GM19328 (cell line): Measurements from ENCODE around the gene VSX2.
A peak's percentile ranks its signal among the peaks of the same experiment; 100 is the strongest.

Source experiments
- ATAC-seq: cut with Tn5 transposase; IDR thresholded peaks from one replicate; pipeline ENCODE4 v1.9.1; 2021; ENCODE audit warnings: mild to moderate bottlenecking, moderate library complexity; ENCODE audit not compliant: unreplicated experiment

The VSX2 gene

DNA sequence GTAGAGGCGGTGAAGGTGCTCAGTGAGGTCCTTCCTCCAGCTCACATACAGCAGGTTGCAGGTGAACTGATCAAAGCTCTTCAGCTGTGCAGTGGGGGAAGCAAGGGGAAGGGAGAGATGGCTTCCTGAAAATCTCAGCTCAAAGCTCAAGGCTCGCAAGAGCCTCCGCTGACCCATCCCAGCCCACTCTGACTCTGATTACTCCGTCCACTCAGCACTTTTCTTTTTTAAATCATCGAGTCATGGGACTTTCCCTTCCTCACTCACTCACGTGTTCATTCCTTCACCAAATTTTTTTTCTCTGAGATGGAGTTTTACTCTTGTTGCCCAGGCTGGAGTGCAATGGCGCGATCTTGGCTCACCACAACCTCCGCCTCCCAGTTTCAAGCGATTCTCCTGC, 58.7 kb downstream of the VSX2 start:
- ATAC-seq, result no peak

DNA sequence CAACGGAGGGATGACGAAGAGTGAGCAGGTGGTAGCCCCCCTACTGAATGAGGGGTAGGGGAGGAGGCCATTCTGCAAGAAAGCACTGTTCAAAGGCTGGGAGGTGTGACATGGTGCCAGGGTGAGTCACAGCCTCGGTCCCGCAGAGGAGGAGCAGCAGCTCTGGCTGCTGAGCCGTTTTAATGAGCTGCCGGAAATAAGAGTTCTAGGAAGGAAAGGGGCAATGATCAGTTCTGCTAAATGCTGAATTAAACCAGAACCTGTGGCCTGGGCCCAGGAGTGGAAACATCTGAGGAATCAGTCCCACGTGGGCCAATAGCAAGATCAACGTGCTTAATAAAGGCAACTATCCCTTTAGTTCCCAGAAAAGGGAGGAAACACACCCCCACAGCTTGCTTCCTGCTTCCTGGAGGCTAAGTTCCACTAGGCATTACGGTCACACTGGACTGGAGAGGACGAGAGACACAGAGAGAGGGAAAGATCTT, 59.9 kb downstream of the VSX2 start:
- no peak for ATAC-seq

DNA sequence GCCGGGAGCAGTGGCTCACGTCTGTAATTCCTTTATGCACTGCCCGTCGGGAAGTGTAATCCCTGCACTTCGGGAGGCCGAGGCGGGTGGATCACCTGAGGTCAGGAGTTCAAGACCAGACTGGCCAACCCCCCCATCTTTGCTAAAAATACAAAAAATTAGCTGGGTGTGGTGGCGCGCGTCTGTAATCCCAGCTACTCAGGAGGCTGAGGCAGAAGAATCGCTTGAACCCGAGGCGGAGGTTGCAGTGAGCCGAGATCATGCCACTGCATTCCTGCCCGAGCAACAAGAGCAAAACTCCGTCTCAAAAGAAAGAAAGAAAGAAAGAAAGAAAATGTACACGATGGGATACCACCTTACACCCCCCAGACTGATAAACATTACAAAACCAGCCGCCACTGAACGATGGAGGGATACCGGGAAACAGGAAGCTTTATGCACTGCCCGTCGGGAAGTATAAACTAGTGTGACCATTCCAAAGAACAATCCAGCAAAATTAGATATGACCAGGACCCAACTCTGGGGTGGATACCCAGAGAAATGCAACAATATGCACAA, 62.4 kb downstream of the VSX2 start:
- no peak for ATAC-seq

DNA sequence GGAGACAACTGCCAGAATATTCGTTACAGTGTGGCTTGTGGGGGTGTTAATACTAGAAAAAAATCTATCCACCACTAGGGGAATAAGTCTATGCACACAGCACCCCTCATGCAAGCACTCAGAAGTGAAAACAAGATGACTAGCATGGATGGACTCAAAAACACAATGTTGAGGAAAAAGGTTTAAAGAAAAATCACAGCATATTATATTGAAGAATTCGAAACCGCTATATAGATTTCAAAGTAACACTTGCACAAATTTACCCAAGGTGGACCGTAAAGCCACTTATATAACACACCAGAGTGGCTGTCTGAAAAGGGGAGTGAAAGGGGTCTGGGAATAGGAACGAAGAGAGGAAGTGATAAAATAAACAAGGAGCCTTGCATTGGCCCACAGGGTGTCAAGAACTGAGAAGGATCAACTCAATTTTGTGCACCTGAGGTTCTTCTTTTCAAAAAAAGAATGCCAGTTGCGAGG, 62.9 kb downstream of the VSX2 start:
- ATAC-seq, result peak; percentile 5

DNA sequence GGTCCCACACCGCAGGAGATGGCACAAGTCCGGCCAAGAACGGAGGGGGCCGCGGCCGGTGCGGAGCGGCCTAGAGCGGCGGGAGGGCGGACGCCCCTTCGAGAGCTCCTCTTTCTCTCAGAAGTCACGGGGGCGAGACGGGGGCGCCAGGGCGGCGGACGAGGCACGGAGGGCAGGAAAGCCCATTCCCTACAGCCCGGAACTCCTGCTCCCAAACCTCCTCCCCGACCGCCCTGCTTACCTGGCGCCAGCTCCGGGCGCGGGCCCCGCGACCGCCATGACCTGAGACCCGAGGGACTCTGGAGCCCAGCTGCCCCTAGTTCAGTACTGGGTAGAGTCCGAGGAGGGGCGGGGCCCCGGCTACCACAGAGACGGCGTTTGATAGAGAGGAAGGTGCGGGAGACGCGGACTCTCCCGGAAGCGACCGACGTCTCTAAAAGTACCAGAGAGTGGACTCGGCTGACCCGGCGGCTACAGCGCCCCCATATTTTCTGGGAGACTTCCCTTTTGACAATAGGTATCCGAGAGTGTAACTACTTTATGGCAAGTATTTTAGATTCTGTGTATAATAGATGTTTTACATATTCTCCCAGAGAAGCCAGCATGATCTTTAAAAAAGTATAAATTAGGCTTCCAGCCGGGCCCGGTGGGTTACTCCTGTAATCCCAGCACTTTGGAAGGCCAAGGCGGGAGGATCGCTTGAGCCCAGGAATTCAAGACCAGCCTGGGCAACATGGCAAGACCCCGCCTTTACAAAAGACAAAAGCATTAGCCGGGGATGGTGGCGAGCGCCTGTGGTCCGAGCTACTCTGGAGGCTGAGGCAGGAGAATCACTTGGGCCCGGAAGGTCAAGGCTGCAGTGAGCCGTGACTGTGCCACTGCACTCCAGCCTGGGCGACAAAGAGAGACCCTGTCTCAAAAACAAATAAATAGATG, 63.7 kb downstream of the VSX2 start, which contains the start of gene ABCD4:
ABCD4 (minus strand) TSS at position 301 of the 936 bp plus-strand sequence; CDS start at position 279, 22 bp downstream.
- ATAC-seq, result peak; percentile 93

DNA sequence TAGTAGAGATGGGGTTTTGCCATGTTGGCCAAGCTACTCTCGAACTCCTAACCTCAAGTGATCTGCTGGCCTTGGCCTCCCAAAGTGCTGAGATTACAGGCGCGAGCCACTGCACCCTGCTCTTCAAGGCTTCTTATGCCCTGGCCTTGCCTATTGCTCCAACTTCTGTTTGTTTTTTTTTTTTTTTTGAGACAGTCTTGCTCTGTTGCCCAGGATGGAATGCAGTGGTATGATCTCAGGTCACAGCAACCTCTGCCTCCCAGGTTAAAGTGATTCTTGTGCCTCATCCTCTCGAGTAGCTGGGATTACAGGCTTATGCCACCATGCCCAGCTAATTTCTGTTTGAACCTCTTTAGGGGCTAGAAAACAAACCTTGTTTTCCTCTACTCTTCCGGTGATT, 69.4 kb downstream of the VSX2 start:
- ATAC-seq, result no peak

DNA sequence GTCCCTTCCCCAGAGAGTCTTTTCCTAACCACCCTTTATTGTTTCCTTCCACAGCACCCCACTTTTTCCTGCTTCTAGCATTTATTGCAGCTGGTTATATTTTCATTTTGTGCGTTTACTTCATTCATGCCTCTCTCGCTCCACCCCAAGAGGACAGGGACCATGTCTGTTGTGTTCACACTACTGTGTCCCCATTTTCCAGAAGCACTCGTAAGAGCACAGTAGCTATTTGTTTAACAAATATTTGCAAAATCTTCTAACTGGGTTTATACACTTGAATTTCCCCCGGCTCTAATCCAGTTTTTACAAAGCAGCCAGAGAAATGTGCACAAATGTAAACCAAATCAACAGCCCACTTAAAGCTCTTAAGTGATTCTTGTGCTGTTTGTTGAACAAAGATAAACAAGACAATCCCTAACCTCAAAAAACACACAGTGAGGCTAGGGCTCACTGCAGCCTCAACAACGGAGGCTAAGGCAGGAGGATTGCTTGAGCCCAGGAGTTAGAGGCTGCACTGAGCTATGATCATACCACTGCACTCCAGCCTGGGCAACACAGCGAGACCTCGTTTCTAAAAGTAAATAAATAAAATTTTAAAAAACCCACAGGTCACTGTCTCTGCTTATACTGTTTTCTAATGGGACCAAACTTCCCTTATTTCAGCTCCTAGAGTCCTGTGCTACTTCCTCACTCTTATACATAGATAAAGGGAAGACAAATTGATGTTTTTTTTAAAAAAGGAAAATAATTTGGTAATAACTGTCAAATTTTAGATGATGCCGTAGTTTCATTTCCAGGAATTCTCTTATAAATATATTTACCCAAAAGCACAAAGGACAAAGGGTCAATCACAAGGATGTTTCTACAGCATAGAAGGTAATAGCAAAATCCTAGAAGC, 70.1 kb downstream of the VSX2 start:
- ATAC-seq, result no peak

DNA sequence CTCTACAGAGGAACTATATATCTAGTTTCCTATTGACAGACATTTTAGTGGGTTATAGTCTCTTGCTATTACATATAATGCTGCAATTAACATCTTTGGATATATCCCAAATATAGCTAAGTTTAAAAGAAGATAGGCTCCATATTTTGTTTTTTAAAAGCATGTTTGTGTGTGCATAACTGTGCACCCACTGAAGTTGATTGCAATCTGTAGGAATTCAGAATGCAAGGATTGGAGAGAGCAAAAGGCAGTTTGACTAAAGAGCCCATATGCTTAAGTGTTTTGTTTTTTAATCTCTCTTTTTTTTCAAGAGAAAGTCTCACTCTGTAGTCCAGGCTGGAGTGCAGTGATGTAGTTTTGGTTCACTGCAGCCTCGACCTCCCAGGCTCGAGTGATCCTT, 72.9 kb downstream of the VSX2 start:
- no peak for ATAC-seq
